Gastroesophageal sphincter (tissue), 4 donors: ENCODE measurements around the gene CRY2. TPM values are rescaled to one million over a fixed set of nuclear protein-coding genes. Genes with fewer than 3 reads are reported as not detected.
"Not testable (repeated sequence)": the region's sequence is repeated elsewhere in the genome, so short reads cannot be mapped to it uniquely, and the experiment has no call there.

ENCODE experiments used
- ATAC-seq: fragments of 150-250 bp; one replicate; pipeline ENCODE4 v1.9.1; 2016; ENCODE audit warnings: mild to moderate bottlenecking, moderate library complexity
- H3K27ac ChIP-seq, 4 donors: fragments of 200-600 bp; sonication (generic) in 3 of 4; 1 replicate in 3 of 4; 2 replicates in 1 of 4; pipeline ENCODE4 v1.5.1; 2016 to 2019
- H3K27me3 ChIP-seq: fragments of 200-600 bp; sonication (generic); one replicate; pipeline ENCODE4 v1.5.1; 2019
- H3K36me3 ChIP-seq, 2 donors: fragments of 200-600 bp; sonication (generic); one replicate each; pipeline ENCODE4 v1.5.1; 2019; ENCODE audit warnings: control low read depth in 1 of 2
- H3K4me1 ChIP-seq, 3 donors: fragments of 200-600 bp; sonication (generic); 1 replicate in 2 of 3; 2 replicates in 1 of 3; pipeline ENCODE4 v1.5.1; 2016 to 2019; ENCODE audit warnings: control low read depth in 2 of 3
- H3K4me3 ChIP-seq, 2 donors: fragments of 200-600 bp; sonication (generic); one replicate each; pipeline ENCODE4 v1.5.1; 2019; ENCODE audit warnings: mild to moderate bottlenecking in 1 of 2, moderate library complexity in 1 of 2
- H3K9me3 ChIP-seq, 3 donors: fragments of 200-600 bp; sonication (generic); one replicate each; pipeline ENCODE4 v1.5.1; 2017 to 2019; ENCODE audit warnings: control low read depth in 2 of 3
- EP300 ChIP-seq: sonication (generic); formaldehyde crosslinking; IDR thresholded peaks from one replicate; pipeline ENCODE4 v1.6.1; 2017; ENCODE audit warnings: antibody characterized with exemption, mild to moderate bottlenecking
- POLR2A ChIP-seq, 2 donors: fragments of 450-650 bp; IDR thresholded peaks; one replicate each; pipeline ENCODE4 v1.6.1; 2017; ENCODE audit warnings: antibody characterized with exemption in 2 of 2, mild to moderate bottlenecking in 2 of 2, moderate library complexity in 1 of 2
- POLR2AphosphoS5 ChIP-seq: sonication (generic); formaldehyde crosslinking; IDR thresholded peaks from one replicate; pipeline ENCODE4 v1.6.1; 2017; ENCODE audit warnings: antibody characterized with exemption
- WGBS, 2 donors: methylation state at CpG; one replicate each; pipeline ENCODE4 v1.1.5; 2018; ENCODE audit warnings: low coverage in 1 of 2; 5-methylcytosine and 5-hydroxymethylcytosine counted together
- total RNA-seq, 4 donors: library from RNA; depleted of rRNA; stranded (reverse); fragments of >200 nt; gene quantifications; one replicate each; pipeline ENCODE4 v1.1.0, GENCODE V29; 2016
- TF ChIP-seq, protein P1 (sequence below), 4 experiments: fragments of 200-600 bp in 2 of 4; fragments of 450-650 bp in 2 of 4; sonication (generic) in 1 of 4; IDR thresholded peaks; one replicate each; pipeline ENCODE4 v1.5.1; 2017 to 2019; ENCODE audit warnings: antibody characterized with exemption in 4 of 4, mild to moderate bottlenecking in 2 of 4, moderate library complexity in 2 of 4

CRY2 gene
- total RNA-seq, 4 donors from 2014 or later, result 38.8 to 82.0 (median 47.7) TPM

DNA sequence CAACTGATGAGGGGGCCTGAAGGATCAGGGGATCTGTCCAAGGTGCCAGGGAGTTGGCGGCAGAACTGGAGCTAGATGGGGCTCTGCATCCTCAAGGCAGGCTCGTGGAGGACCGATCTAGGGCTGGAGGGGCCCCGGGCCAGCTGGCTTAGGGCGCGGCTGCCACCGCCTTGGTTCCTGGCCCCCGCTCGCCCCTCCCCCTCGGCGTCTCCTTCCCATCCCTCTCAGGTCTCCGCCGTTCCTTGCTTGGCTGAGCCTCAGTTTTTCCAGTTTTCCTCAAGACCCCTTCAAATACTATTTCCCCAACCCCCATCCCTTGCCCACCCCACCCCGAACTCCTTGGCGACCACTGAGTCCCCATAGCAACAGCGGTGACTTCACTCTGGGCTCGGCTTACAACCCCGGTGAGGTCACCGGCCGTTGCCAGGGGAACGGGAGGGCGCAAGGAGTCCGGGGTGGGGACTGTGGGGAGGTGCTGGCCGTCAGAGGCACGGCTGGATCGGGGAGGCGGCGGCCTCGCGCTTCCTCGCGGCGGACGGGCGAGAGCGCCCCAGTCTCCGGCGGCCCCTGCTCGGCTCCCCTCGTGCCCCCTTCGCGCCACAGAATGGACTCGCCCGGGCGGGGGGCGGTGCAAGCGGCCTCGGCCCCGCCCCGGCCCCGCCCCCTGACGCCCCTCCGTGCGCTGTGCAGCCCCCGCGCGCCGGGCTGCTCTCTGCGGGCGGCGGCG is 52.3 kb downstream of the CRY2 start:
- Histone ChIP-seq H3K36me3 (peaks cover 0 to 27% of the 10 kb centered on the region in 2 donors), H3K27ac (peak overlapping the region in 3 of 4 donors; percentile 64 to 78 (median 77)), H3K27me3 (peaks cover 17% of the 10 kb centered on the region), H3K4me3 (peak overlapping the region; percentile 37 to 72), H3K9me3 (no peaks in the 10 kb centered on the region), H3K4me1 (peaks cover 0 to 28% (median 15%) of the 10 kb centered on the region in 3 donors)
- peak; percentile 90 for ATAC-seq
- WGBS, 2 donors, result 2% methylated on average over 12 of the region's 62 CpGs; no CpG with 5 or more reads in 1 of the 2 donors
- no peak for TF ChIP-seq POLR2AphosphoS5
- TF ChIP-seq POLR2A (IDR thresholded peaks at IDR 0.05), result no peak
- TF ChIP-seq, protein P1, sequence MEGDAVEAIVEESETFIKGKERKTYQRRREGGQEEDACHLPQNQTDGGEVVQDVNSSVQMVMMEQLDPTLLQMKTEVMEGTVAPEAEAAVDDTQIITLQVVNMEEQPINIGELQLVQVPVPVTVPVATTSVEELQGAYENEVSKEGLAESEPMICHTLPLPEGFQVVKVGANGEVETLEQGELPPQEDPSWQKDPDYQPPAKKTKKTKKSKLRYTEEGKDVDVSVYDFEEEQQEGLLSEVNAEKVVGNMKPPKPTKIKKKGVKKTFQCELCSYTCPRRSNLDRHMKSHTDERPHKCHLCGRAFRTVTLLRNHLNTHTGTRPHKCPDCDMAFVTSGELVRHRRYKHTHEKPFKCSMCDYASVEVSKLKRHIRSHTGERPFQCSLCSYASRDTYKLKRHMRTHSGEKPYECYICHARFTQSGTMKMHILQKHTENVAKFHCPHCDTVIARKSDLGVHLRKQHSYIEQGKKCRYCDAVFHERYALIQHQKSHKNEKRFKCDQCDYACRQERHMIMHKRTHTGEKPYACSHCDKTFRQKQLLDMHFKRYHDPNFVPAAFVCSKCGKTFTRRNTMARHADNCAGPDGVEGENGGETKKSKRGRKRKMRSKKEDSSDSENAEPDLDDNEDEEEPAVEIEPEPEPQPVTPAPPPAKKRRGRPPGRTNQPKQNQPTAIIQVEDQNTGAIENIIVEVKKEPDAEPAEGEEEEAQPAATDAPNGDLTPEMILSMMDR (IDR thresholded peaks at IDR 0.05), result no peak
- no peak for TF ChIP-seq EP300

DNA sequence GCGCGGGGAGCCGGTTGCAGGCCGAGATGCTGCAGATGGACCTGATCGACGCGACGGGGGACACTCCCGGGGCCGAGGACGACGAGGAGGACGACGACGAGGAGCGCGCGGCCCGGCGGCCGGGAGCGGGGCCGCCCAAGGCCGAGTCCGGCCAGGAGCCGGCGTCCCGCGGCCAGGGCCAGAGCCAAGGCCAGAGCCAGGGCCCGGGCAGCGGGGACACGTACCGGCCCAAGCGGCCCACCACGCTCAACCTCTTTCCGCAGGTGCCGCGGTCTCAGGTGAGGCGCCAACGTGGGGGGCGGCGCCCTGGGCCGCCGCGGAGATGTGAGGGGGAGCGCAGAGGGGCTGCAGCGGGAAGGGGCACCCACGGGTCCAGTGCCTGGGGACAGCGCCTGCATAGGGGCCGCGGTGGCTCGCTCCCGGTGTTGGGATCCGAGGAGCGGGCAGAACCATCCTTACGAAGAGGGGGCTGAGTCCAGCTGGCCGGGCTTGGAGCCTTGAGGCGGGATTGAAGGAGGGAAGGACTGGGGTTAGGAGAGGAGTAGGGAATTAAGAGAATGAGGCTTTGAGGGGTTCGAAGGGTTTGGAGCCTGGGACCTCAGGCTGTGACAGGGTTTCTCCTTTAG is 53.0 kb downstream of the CRY2 start:
- Histone ChIP-seq H3K27me3 (peaks cover 12% of the 10 kb centered on the region), H3K4me1 (peaks cover 0 to 28% (median 15%) of the 10 kb centered on the region in 3 donors), H3K27ac (peak overlapping the region in 3 of 4 donors; percentile 64 to 78 (median 77)), H3K36me3 (peaks cover 0 to 34% of the 10 kb centered on the region in 2 donors), H3K4me3 (peak overlapping the region; percentile 37 to 72)
- WGBS, 2 donors, result 4 to 5% methylated on average over 10 to 12 of the region's 59 CpGs
- peak; percentile 36 for ATAC-seq
- H3K9me3 ChIP-seq, result not testable (repeated sequence)
- peak; percentile 9 to 34 for TF ChIP-seq POLR2A (IDR thresholded peaks at IDR 0.05)

DNA sequence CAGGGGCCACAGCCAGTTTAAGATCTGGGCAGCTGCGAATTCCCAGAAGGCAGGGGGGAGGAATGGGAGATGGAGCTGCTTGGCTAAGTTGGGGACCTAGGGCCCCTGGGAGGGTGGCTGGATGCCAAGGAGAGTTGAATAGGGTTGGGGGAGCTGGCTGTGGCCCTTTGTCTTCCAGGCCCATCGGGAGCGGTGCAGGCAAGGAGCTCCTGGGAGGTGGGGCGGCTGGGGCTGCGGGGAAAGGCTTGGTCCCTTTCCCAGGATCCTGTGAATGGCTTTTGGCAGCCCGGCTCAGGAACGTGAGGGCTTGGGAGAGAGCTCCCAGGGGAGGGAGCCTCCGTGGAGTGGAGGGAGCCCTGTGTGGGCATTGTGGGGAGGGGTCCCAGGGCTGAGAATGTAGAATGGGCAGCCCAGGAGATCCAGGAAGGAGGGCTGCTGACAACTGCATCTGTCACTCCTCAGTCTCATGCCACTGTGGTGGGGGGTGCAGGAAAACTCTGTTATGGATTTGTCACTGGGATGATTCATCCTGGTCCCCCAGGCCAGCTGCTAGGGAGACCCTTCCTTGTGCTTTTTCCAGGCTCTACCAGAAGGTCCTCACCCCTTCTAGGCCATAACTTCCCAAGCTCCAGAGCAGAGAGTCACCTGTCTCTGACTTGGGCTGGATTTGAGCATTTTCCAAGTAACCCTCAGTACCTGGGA is 53.8 kb downstream of the CRY2 start:
- H3K27me3 ChIP-seq, result peaks cover 6% of the 10 kb centered on the region
- TF ChIP-seq POLR2AphosphoS5 (no peak), EP300 (no peak), POLR2A (IDR thresholded peaks at IDR 0.05) (no peak)
- TF ChIP-seq, protein P1 (IDR thresholded peaks at IDR 0.05), result no peak
- peaks cover 0 to 28% (median 15%) of the 10 kb centered on the region in 3 donors for H3K4me1 ChIP-seq
- H3K9me3 ChIP-seq, result no peaks in the 10 kb centered on the region
- ATAC-seq, result no peak
- peaks cover 0 to 38% of the 10 kb centered on the region in 2 donors for H3K36me3 ChIP-seq
- peak overlapping the region; percentile 37 to 72 for H3K4me3 ChIP-seq
- 9% methylated on average over 8 of the region's 8 CpGs; no CpG with 5 or more reads in 1 of the 2 donors for WGBS, 2 donors
- peak overlapping the region in 3 of 4 donors; percentile 64 to 78 (median 77) for H3K27ac ChIP-seq

DNA sequence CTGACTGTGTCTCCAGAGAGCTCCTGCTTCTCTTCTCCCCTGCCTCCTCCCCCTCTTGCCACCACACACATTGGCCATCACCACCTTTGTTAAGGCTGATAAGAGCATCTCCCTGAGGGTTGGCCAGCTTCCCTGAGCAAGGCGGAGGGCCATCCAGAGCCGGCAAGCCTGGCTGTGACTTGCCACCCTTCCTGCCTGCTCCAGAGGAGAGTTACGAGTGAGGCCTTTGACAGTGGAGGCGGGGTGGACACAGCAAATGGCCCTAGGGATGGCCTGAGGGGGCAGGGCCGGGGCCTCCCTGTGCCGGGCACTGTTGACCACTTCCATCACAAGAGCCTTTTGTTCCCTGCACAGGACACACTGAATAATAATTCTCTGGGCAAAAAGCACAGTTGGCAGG is 54.4 kb downstream of the CRY2 start:
- H3K9me3 ChIP-seq, result no peaks in the 10 kb centered on the region
- H3K4me3 ChIP-seq, result no peak overlapping the region
- H3K27ac ChIP-seq, result no peak overlapping the region
- TF ChIP-seq, protein P1 (IDR thresholded peaks at IDR 0.05), result no peak
- TF ChIP-seq POLR2A (IDR thresholded peaks at IDR 0.05), result no peak
- TF ChIP-seq EP300, result no peak
- no peak for TF ChIP-seq POLR2AphosphoS5
- no peak for ATAC-seq
- H3K36me3 ChIP-seq, result peaks cover 0 to 38% of the 10 kb centered on the region in 2 donors
- 69% methylated on average over 3 of the region's 6 CpGs; no CpG with 5 or more reads in 1 of the 2 donors for WGBS, 2 donors
- peaks cover 0 to 28% (median 15%) of the 10 kb centered on the region in 3 donors for H3K4me1 ChIP-seq
- H3K27me3 ChIP-seq, result peaks cover 2% of the 10 kb centered on the region
